Mesenchymal stem cell (in vitro differentiated cells and primary cell): Measurements from ENCODE around the gene ATR.
A peak's percentile ranks its signal among the peaks of the same experiment; 100 is the strongest.
"Not testable (repeated sequence)": the region's sequence is repeated elsewhere in the genome, so short reads cannot be mapped to it uniquely, and the experiment has no call there.

Experiments
- DNase-seq: peaks from one replicate; pipeline ENCODE4 v3.0.0-alpha.2; 2013
- H2AFZ ChIP-seq: one replicate; pipeline ENCODE4 v1.6.1; 2013; ENCODE audit warnings: low read depth, mild to moderate bottlenecking, control low read depth, inconsistent platforms, low read length, moderate library complexity
- H2AK5ac ChIP-seq: 2 replicates; pipeline ENCODE4 v1.6.1; 2013; ENCODE audit warnings: low read length, moderate library complexity, mild to moderate bottlenecking, inconsistent platforms; ENCODE audit not compliant: severe bottlenecking
- H2BK120ac ChIP-seq: one replicate; pipeline ENCODE4 v1.6.1; 2013; ENCODE audit warnings: low read depth, mild to moderate bottlenecking, inconsistent platforms, low read length, moderate library complexity
- H2BK12ac ChIP-seq, 2 experiments: one replicate each; pipeline ENCODE4 v1.6.1; 2013; ENCODE audit warnings: inconsistent platforms in 2 of 2, low read length in 2 of 2, mild to moderate bottlenecking in 2 of 2, moderate library complexity in 2 of 2, control low read depth in 1 of 2
- H2BK15ac ChIP-seq: one replicate; pipeline ENCODE4 v1.6.1; 2013; ENCODE audit warnings: mild to moderate bottlenecking, low read depth, inconsistent platforms; ENCODE audit not compliant: poor library complexity, severe bottlenecking
- H2BK5ac ChIP-seq: 2 replicates; pipeline ENCODE4 v1.6.1; 2013; ENCODE audit warnings: low read depth, mild to moderate bottlenecking, low read length, control low read depth, inconsistent platforms; ENCODE audit not compliant: poor library complexity, severe bottlenecking
- H3K14ac ChIP-seq, 2 experiments: one replicate each; pipeline ENCODE4 v1.6.1; 2013; ENCODE audit warnings: inconsistent platforms in 2 of 2, low read length in 2 of 2, control low read depth in 1 of 2, mild to moderate bottlenecking in 1 of 2, moderate library complexity in 1 of 2
- H3K18ac ChIP-seq, 2 experiments: one replicate each; pipeline ENCODE4 v1.6.1; 2013; ENCODE audit warnings: inconsistent platforms in 2 of 2, low read length in 2 of 2, control low read depth in 1 of 2, low read depth in 1 of 2, mild to moderate bottlenecking in 1 of 2
- H3K23ac ChIP-seq, 2 experiments: one replicate each; pipeline ENCODE4 v1.6.1; 2013; ENCODE audit warnings: inconsistent platforms in 2 of 2, low read length in 2 of 2, mild to moderate bottlenecking in 2 of 2, moderate library complexity in 2 of 2, control low read depth in 1 of 2
- H3K27ac ChIP-seq: 2 replicates; pipeline ENCODE4 v1.5.1; 2013; ENCODE audit warnings: mild to moderate bottlenecking, moderate library complexity, low read length, control low read depth, inconsistent platforms; ENCODE audit not compliant: poor library complexity, severe bottlenecking
- H3K27me3 ChIP-seq, 2 experiments: 2 replicates each; pipeline versions ENCODE4 v1.6.1 to v1.7.0; 2013; ENCODE audit warnings: low read length in 2 of 2, mild to moderate bottlenecking in 2 of 2, moderate library complexity in 2 of 2, control low read depth in 1 of 2, inconsistent platforms in 1 of 2; ENCODE audit not compliant: control insufficient read depth in 1 of 2, insufficient read depth in 1 of 2
- H3K36me3 ChIP-seq, 2 experiments: 2 replicates each; pipeline versions ENCODE4 v1.6.1 to v1.7.0; 2013; ENCODE audit warnings: low read length in 2 of 2, control low read depth in 1 of 2, inconsistent platforms in 1 of 2, low read depth in 1 of 2, mild to moderate bottlenecking in 1 of 2; ENCODE audit not compliant: insufficient read depth in 2 of 2, control insufficient read depth in 1 of 2
- H3K4ac ChIP-seq, 2 experiments: one replicate each; pipeline ENCODE4 v1.6.1; 2013; ENCODE audit warnings: inconsistent platforms in 2 of 2, low read length in 2 of 2, mild to moderate bottlenecking in 2 of 2, moderate library complexity in 2 of 2, control low read depth in 1 of 2, low read depth in 1 of 2
- H3K4me1 ChIP-seq: 2 replicates; pipeline ENCODE4 v1.6.1; 2013; ENCODE audit warnings: low read depth, low read length, control low read depth; ENCODE audit not compliant: control insufficient read depth, insufficient read depth
- H3K4me2 ChIP-seq: 2 replicates; pipeline ENCODE4 v1.6.1; 2013; ENCODE audit warnings: low read length, mild to moderate bottlenecking, inconsistent platforms; ENCODE audit not compliant: poor library complexity, severe bottlenecking
- H3K4me3 ChIP-seq, 2 experiments: 2 replicates each; pipeline versions ENCODE4 v1.5.1 to v1.7.0; 2013; ENCODE audit warnings: low read length in 2 of 2, mild to moderate bottlenecking in 2 of 2, control low read depth in 1 of 2, low read depth in 1 of 2; ENCODE audit not compliant: insufficient read depth in 1 of 2
- H3K79me1 ChIP-seq: replicated peaks from 2 replicates; pipeline ENCODE4 v1.6.1; 2013; ENCODE audit warnings: mild to moderate bottlenecking, control low read depth, low read length, inconsistent platforms; ENCODE audit not compliant: poor library complexity, severe bottlenecking
- H3K9ac ChIP-seq: 2 replicates; pipeline ENCODE4 v1.7.0; 2013; ENCODE audit warnings: mild to moderate bottlenecking, low read length, moderate library complexity
- H3K9me3 ChIP-seq: 2 replicates; pipeline ENCODE4 v1.7.0; 2013; ENCODE audit warnings: mild to moderate bottlenecking, low read length; ENCODE audit not compliant: control insufficient read depth
- H4K8ac ChIP-seq: one replicate; pipeline ENCODE4 v1.6.1; 2013; ENCODE audit warnings: inconsistent platforms, mild to moderate bottlenecking, low read length, moderate library complexity
- H4K91ac ChIP-seq: one replicate; pipeline ENCODE4 v1.6.1; 2013; ENCODE audit warnings: mild to moderate bottlenecking, low read length, inconsistent platforms
- WGBS: methylation state at CpG from one replicate; pipeline ENCODE4 v1.1.7; 2013; ENCODE audit warnings: mixed read lengths; 5-methylcytosine and 5-hydroxymethylcytosine counted together

ATR gene

GRCh38 chr3:142444343-142444742 lies 134.2 kb downstream of the ATR start:
- Histone ChIP-seq H4K91ac (no peak overlapping the region), H4K8ac (peak overlapping the region; percentile 93), H2AFZ (no peak overlapping the region), H2BK120ac (no peak overlapping the region), H3K27ac (no peak overlapping the region), H3K4me3 (no peak overlapping the region), H3K23ac (no peak overlapping the region), H3K79me1 (peaks cover 4% of the 10 kb centered on the region), H2BK15ac (no peak overlapping the region), H3K9ac (no peak overlapping the region), H3K14ac (no peak overlapping the region), H3K4ac (no peak overlapping the region), H3K18ac (peak overlapping the region in 1 of 2 experiments; percentile 34), H2BK12ac (no peak overlapping the region), H3K4me2 (no peak overlapping the region), H3K9me3 (no peaks in the 10 kb centered on the region), H3K4me1 (peaks cover 2% of the 10 kb centered on the region), H2AK5ac (no peak overlapping the region), H2BK5ac (no peak overlapping the region), H3K27me3 (no peaks in the 10 kb centered on the region), H3K36me3 (peaks cover under 1 to 3% of the 10 kb centered on the region in 2 experiments)
- no peak for DNase-seq
- WGBS: 89% methylated on average over 5 of the region's 11 CpGs

- not testable (repeated sequence) for H3K14ac ChIP-seq, H3K79me1 ChIP-seq, H3K4ac ChIP-seq, H2BK120ac ChIP-seq, H4K91ac ChIP-seq, H3K4me1 ChIP-seq, H3K9me3 ChIP-seq, H3K9ac ChIP-seq, H2BK12ac ChIP-seq, H2BK5ac ChIP-seq, H3K23ac ChIP-seq, H3K18ac ChIP-seq, H3K27ac ChIP-seq, H3K36me3 ChIP-seq, H2AK5ac ChIP-seq, H4K8ac ChIP-seq, H3K27me3 ChIP-seq, H2AFZ ChIP-seq, H2BK15ac ChIP-seq, DNase-seq, H3K4me3 ChIP-seq, H3K4me2 ChIP-seq
- 96% methylated on average over 12 of the region's 12 CpGs for WGBS
Measured at GRCh38 chr3:142443060-142443459, 135.5 kb downstream of the ATR start.

- not testable (repeated sequence) for H3K4ac ChIP-seq, H4K91ac ChIP-seq, H2BK120ac ChIP-seq, DNase-seq, H4K8ac ChIP-seq, H3K4me2 ChIP-seq, H3K9me3 ChIP-seq, H2BK15ac ChIP-seq, H3K4me3 ChIP-seq, H3K79me1 ChIP-seq, H2AK5ac ChIP-seq, H2BK5ac ChIP-seq, H3K36me3 ChIP-seq, H3K27me3 ChIP-seq, H2BK12ac ChIP-seq, H3K27ac ChIP-seq, H3K4me1 ChIP-seq, H3K23ac ChIP-seq, H3K9ac ChIP-seq, H3K14ac ChIP-seq, H2AFZ ChIP-seq, H3K18ac ChIP-seq
- WGBS: 98% methylated on average over 14 of the region's 15 CpGs
Measured at GRCh38 chr3:142439499-142440220, 138.9 kb downstream of the ATR start.

- H3K4ac ChIP-seq, H3K18ac ChIP-seq, H2BK5ac ChIP-seq, H3K23ac ChIP-seq, DNase-seq, H3K79me1 ChIP-seq, H4K91ac ChIP-seq, H2AK5ac ChIP-seq, H3K4me3 ChIP-seq, H2BK120ac ChIP-seq, H3K9ac ChIP-seq, H3K27me3 ChIP-seq, H3K27ac ChIP-seq, H3K36me3 ChIP-seq, H3K14ac ChIP-seq, H3K4me1 ChIP-seq, H2BK15ac ChIP-seq, H4K8ac ChIP-seq, H3K9me3 ChIP-seq, H2BK12ac ChIP-seq, H2AFZ ChIP-seq, H3K4me2 ChIP-seq: not testable (repeated sequence)
- 98% methylated on average over 11 of the region's 11 CpGs for WGBS
Measured at GRCh38 chr3:142438096-142438495, 140.4 kb downstream of the ATR start.
